Cardiac muscle cell (in vitro differentiated cells and primary cell): Measurements from ENCODE around the gene SOX12. TPM values are rescaled to one million over a fixed set of nuclear protein-coding genes. Genes with fewer than 3 reads are reported as not detected.

Experiments used
- DNase-seq, 2 donors: peaks; one replicate each; pipeline versions ENCODE4 v3.0.0 to v3.0.0-alpha.2; 2010 to 2017; ENCODE audit warnings: low read depth in 1 of 2, low spot score in 1 of 2
- H3K27ac ChIP-seq: fragments of 200-600 bp; sonication (generic); 2 replicates; pipeline ENCODE4 v1.5.1; 2016
- H3K27me3 ChIP-seq: fragments of 200-600 bp; sonication (generic); 2 replicates; pipeline ENCODE4 v1.6.0; 2016; ENCODE audit warnings: control low read depth
- H3K36me3 ChIP-seq: fragments of 200-600 bp; sonication (generic); 2 replicates; pipeline ENCODE4 v1.5.1; 2016; ENCODE audit warnings: control low read depth
- H3K4me1 ChIP-seq: fragments of 200-600 bp; sonication (generic); 2 replicates; pipeline ENCODE4 v1.8.1; 2017; ENCODE audit warnings: low read depth, mild to moderate bottlenecking, mixed run types
- H3K4me3 ChIP-seq: fragments of 200-600 bp; sonication (generic); 2 replicates; pipeline ENCODE4 v1.5.1; 2016; ENCODE audit warnings: mild to moderate bottlenecking
- H3K9me3 ChIP-seq: fragments of 200-600 bp; sonication (generic); 2 replicates; pipeline ENCODE4 v1.5.1; 2017; ENCODE audit warnings: low read depth, mild to moderate bottlenecking, control low read depth
- CTCF ChIP-seq: IDR thresholded peaks from 2 replicates; pipeline ENCODE4 v1.5.1; 2012; ENCODE audit warnings: low read depth, mild to moderate bottlenecking, low read length
- polyA plus RNA-seq: library from polyadenylated mRNA; unstranded; fragments of >200 nt; fragmentation: Nextera tagmentation; extraction: Ambion mirVana; gene quantifications from 2 replicates; pipeline ENCODE4 v1.2.1, GENCODE V29; 2016
- total RNA-seq: library from RNA; depleted of rRNA; stranded (reverse); fragments of >200 nt; gene quantifications from 2 replicates; pipeline ENCODE4 v1.2.3, GENCODE V29; 2016

The SOX12 gene
- total and polyA plus RNA-seq, 2 experiments from 2014 or later: 41.9 to 79.8 TPM

- H3K4me1 ChIP-seq: peaks cover 34% of the 10 kb centered on the region
- TF ChIP-seq CTCF: no peak
- peak overlapping the region; percentile 96 for H3K27ac ChIP-seq
- H3K27me3 ChIP-seq: no peaks in the 10 kb centered on the region
- H3K36me3 ChIP-seq: no peaks in the 10 kb centered on the region
- DNase-seq: no peak
- H3K9me3 ChIP-seq: no peaks in the 10 kb centered on the region
- H3K4me3 ChIP-seq: peak overlapping the region; percentile 90
Measured at GRCh38 chr20:298776-299391, 26.5 kb upstream of the SOX12 start.

DNA sequence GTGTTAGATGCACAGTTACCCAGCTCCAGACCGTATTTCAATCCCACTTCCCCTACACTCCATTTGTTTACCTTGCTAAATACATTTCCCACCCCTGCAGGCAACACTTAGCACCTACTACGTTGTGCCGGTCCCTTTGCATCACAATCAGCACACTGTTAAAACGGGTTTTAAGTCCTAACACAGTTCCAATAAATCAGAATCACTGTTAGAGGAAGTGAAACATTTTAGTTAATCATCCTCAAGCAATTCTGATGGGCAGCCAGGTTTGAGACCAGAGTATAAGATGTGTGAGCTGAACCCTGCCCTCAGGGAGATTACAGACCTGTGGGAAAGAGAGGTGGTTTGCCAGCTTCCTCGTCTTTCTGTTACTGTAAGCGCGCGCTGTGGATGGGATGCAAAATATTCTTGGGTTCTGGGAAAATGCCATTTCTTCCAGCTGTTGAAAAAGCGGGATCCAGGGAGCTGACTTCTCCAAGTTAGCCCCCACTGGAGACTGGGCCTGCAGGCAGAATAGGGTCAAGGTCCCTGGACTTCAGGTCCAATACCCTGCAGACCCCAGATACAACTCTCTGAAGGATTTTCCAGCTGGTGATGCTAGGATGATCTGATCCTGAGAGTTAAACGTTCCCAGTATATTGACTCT lies 24.9 kb upstream of the SOX12 start:
- peak overlapping the region; percentile 85 for H3K27ac ChIP-seq
- H3K27me3 ChIP-seq: no peaks in the 10 kb centered on the region
- H3K9me3 ChIP-seq: no peaks in the 10 kb centered on the region
- no peaks in the 10 kb centered on the region for H3K36me3 ChIP-seq
- peak in 1 of 2 donors; percentile 29 for DNase-seq
- peak overlapping the region; percentile 90 for H3K4me3 ChIP-seq
- H3K4me1 ChIP-seq: peaks cover 34% of the 10 kb centered on the region
- TF ChIP-seq CTCF: no peak

DNA sequence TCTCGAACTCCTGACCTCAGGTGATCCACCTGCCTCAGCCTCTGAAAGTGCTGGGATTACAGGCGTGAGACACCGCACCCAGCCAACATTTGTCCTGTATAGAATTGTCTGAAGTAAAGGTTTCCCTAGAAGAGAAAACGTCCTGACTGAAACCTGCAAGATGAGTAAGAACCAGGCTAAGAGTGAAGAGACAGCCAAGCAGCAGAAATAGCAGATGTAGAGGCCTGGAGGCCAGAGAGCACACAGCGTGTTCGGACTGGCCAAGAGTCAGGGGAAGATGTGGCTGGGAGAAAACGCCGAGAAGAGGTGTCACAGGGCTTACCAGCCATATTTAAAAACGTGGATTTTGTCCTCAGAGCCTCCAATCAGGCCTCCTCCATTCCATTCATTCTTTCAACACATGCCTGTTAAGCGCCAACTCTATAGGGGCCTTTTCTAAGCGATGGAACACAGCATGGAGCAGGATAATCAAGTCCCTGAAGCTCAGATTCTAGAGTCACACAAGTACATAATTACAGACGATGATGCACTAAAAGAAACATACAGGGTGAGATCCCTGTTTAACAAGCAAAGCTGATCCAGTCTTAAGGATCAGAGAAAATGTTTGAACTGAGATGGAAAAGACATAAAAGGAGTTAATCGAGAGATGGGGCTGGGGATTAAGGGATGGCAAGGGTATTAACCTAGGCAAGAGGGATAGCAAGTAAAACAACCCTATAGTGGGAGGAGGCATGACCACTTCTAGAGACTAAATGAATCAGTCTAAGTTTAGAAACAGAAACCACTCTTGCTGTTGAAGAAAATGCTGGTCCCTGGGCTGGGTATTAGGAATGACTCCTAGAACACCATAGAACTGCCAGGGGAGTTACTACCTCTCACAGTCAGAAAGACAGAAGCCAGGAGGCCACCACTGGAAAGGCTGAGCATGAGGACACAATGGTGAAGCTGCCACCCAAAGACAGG lies 23.2 kb upstream of the SOX12 start:
- DNase-seq: no peak
- no peak for TF ChIP-seq CTCF
- H3K9me3 ChIP-seq: no peaks in the 10 kb centered on the region
- peaks cover 34% of the 10 kb centered on the region for H3K4me1 ChIP-seq
- H3K27ac ChIP-seq: peak overlapping the region; percentile 85
- H3K36me3 ChIP-seq: no peaks in the 10 kb centered on the region
- no peaks in the 10 kb centered on the region for H3K27me3 ChIP-seq
- no peak overlapping the region for H3K4me3 ChIP-seq

- Histone ChIP-seq H3K4me1 (peaks cover 29% of the 10 kb centered on the region), H3K36me3 (no peaks in the 10 kb centered on the region), H3K4me3 (no peak overlapping the region), H3K27ac (no peak overlapping the region), H3K9me3 (no peaks in the 10 kb centered on the region), H3K27me3 (no peaks in the 10 kb centered on the region)
- TF ChIP-seq CTCF: no peak
- DNase-seq: no peak
Measured at GRCh38 chr20:305745-306144, 19.6 kb upstream of the SOX12 start.

DNA sequence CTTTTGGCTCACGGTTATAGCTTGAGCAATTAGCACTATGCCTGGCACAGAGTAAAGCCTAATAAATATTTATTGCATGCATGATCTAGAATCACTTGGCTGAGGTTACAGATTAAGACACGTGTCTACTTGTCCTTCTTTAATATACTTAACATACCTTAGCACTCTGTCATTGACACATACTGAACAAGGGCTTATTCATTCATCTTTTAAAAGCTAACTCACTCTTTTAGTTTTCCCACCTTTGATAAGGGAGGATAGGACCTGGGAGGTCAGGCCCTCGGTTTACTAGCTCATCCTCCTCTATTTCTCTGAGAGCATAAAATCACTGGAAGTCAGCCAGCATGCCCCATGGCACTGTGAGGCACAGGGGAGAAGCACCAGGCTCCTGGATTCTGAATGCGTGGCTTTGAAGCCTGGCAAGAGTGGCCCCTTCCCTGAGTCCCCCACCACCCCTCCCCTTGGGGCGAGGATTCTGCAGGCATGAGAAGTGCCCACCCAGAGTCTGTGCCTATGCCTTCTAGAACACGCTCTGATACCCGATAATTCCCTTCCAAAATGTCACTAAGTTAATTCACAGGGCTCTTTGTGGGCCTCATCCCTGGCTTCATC lies 16.8 kb upstream of the SOX12 start:
- H3K4me1 ChIP-seq: peaks cover 14% of the 10 kb centered on the region
- H3K27ac ChIP-seq: peak overlapping the region; percentile 97
- no peak for TF ChIP-seq CTCF
- DNase-seq: no peak
- H3K9me3 ChIP-seq: no peaks in the 10 kb centered on the region
- no peaks in the 10 kb centered on the region for H3K27me3 ChIP-seq
- no peak overlapping the region for H3K4me3 ChIP-seq
- H3K36me3 ChIP-seq: no peaks in the 10 kb centered on the region
